Esophagus muscularis mucosa (tissue), 4 donors: Measurements from ENCODE around the gene USE1. TPM values are rescaled to one million over a fixed set of nuclear protein-coding genes. Genes with fewer than 3 reads are reported as not detected.

Experiments used
- DNase-seq: peaks from one replicate; pipeline ENCODE4 v3.0.0-alpha.2; 2017; ENCODE audit errors: extremely low spot score
- H3K27ac ChIP-seq, 4 donors: fragments of 200-600 bp; sonication (generic); replicated peaks in 1 of 4; 1 replicate in 3 of 4; 2 replicates in 1 of 4; pipeline ENCODE4 v1.5.1; 2016 to 2019; ENCODE audit warnings: mild to moderate bottlenecking in 1 of 4
- H3K27me3 ChIP-seq, 4 donors: fragments of 200-600 bp; sonication (generic); one replicate each; pipeline versions ENCODE4 v1.5.1 to v1.6.0; 2016 to 2019
- H3K36me3 ChIP-seq, 4 donors: fragments of 200-600 bp; sonication (generic); one replicate each; pipeline ENCODE4 v1.5.1; 2016 to 2019
- H3K4me1 ChIP-seq, 4 donors: fragments of 200-600 bp; sonication (generic); one replicate each; pipeline ENCODE4 v1.5.1; 2016 to 2019
- H3K4me3 ChIP-seq, 4 donors: fragments of 200-600 bp; sonication (generic); 1 replicate in 2 of 4; 2 replicates in 2 of 4; pipeline ENCODE4 v1.5.1; 2016 to 2019; ENCODE audit warnings: mild to moderate bottlenecking in 4 of 4, moderate library complexity in 1 of 4
- H3K9me3 ChIP-seq, 4 donors: fragments of 200-600 bp; sonication (generic); 1 replicate in 3 of 4; 2 replicates in 1 of 4; pipeline ENCODE4 v1.5.1; 2016 to 2019
- EP300 ChIP-seq: sonication (generic); formaldehyde crosslinking; IDR thresholded peaks from one replicate; pipeline ENCODE4 v1.6.1; 2017; ENCODE audit warnings: antibody characterized with exemption
- POLR2A ChIP-seq: fragments of 450-650 bp; IDR thresholded peaks from one replicate; pipeline ENCODE4 v1.6.1; 2017; ENCODE audit warnings: antibody characterized with exemption, moderate library complexity, mild to moderate bottlenecking, low read depth
- POLR2AphosphoS5 ChIP-seq, 2 donors: sonication (generic); formaldehyde crosslinking; IDR thresholded peaks; one replicate each; pipeline ENCODE4 v1.6.1; 2017; ENCODE audit warnings: antibody characterized with exemption in 2 of 2
- WGBS: methylation state at CpG from one replicate; pipeline ENCODE4 v1.1.5; 2018; 5-methylcytosine and 5-hydroxymethylcytosine counted together
- intact Hi-C: fragments of 100-400 bp; cut with DNase I; formaldehyde crosslinking; loops from one replicate; pipeline ENCODE4 v1.15.1; 2023
- total RNA-seq, 4 donors: library from RNA; depleted of rRNA; stranded (reverse); fragments of >200 nt; gene quantifications; one replicate each; pipeline versions ENCODE4 v1.1.0 to v1.2.1, GENCODE V29; 2016
- TF ChIP-seq, protein P1 (sequence below), 3 experiments: fragments of 200-600 bp in 2 of 3; fragments of 450-650 bp in 1 of 3; sonication (generic) in 2 of 3; IDR thresholded peaks; one replicate each; pipeline ENCODE4 v1.5.1; 2017 to 2019; ENCODE audit warnings: antibody characterized with exemption in 3 of 3, mild to moderate bottlenecking in 2 of 3, moderate library complexity in 1 of 3

The USE1 gene
- total RNA-seq, 4 donors from 2014 or later, result 20.7 to 26.2 (median 21.3) TPM

DNA sequence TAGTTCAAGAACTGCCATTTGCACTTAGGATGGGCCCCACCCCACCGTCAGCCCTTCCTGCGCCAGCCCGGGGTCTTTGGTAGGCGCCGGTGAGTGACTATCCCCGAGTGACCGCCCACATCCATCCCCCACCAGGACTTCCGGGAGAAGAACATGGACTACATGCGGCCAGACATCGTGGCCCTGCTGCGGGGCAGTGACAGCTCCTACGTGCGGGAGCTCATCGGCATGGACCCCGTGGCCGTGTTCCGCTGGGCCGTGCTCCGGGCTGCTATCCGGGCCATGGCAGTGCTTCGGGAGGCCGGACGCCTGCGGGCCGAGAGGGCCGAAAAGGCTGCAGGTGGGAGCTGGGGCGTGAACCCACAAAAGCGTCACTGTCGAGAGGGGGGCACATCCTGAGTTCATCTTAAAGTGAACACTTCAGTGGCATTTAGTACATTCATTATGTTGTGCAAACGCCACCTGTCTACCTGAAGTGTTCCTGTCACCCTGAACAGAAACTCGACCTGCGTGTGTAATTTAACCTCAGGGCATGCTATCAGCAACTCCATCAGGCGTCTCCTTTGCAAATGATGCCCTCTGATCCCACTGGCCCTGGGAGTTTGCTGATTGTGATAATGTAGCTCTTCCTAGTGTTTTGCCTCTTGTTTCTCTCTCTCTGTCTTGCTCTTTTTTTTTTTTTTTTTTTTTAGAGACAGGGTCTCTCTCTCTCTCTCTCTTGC lies 42.4 kb upstream of the USE1 start:
- no peaks in the 10 kb centered on the region for H3K27me3 ChIP-seq
- DNase-seq, result no peak
- TF ChIP-seq, protein P1, sequence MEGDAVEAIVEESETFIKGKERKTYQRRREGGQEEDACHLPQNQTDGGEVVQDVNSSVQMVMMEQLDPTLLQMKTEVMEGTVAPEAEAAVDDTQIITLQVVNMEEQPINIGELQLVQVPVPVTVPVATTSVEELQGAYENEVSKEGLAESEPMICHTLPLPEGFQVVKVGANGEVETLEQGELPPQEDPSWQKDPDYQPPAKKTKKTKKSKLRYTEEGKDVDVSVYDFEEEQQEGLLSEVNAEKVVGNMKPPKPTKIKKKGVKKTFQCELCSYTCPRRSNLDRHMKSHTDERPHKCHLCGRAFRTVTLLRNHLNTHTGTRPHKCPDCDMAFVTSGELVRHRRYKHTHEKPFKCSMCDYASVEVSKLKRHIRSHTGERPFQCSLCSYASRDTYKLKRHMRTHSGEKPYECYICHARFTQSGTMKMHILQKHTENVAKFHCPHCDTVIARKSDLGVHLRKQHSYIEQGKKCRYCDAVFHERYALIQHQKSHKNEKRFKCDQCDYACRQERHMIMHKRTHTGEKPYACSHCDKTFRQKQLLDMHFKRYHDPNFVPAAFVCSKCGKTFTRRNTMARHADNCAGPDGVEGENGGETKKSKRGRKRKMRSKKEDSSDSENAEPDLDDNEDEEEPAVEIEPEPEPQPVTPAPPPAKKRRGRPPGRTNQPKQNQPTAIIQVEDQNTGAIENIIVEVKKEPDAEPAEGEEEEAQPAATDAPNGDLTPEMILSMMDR (IDR thresholded peaks at IDR 0.05), result no peak
- TF ChIP-seq EP300 (no peak), POLR2AphosphoS5 (IDR thresholded peaks at IDR 0.05) (no peak), POLR2A (no peak)
- H3K36me3 ChIP-seq, result peaks cover 84 to 100% (median 96%) of the 10 kb centered on the region in 4 donors
- intact Hi-C loops, result no loop called here
- no peaks in the 10 kb centered on the region for H3K4me1 ChIP-seq
- 90% methylated on average over 18 of the region's 33 CpGs for WGBS
- no peaks in the 10 kb centered on the region for H3K9me3 ChIP-seq
- H3K27ac ChIP-seq, result no peak overlapping the region
- H3K4me3 ChIP-seq, result no peak overlapping the region

DNA sequence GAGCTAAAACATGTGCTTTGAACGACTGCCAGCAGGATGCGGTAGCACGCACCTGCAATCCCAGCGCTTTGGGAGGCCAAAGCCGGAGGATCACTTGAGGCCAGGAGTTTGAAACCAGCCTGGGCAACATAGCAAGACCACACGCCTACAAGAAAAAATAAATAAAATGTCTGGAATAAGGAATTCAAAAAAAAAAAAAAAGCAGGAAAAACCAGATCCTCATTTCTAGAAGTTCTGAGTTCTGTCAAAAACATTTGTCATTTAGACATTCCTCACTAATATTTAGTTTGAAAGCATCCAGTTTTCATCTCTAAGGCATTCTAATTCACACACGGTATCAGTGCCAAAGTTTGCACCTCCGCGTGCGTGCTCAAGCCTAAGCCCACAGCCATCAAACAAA lies 36.9 kb upstream of the USE1 start:
- no peaks in the 10 kb centered on the region for H3K4me1 ChIP-seq
- no peak for DNase-seq
- WGBS, result 80% methylated on average over 10 of the region's 10 CpGs
- no peaks in the 10 kb centered on the region for H3K9me3 ChIP-seq
- H3K27ac ChIP-seq, result no peak overlapping the region
- no peak for TF ChIP-seq POLR2AphosphoS5 (IDR thresholded peaks at IDR 0.05)
- TF ChIP-seq POLR2A, result no peak
- TF ChIP-seq EP300, result no peak
- TF ChIP-seq, protein P1 (IDR thresholded peaks at IDR 0.05), result no peak
- no peak overlapping the region for H3K4me3 ChIP-seq
- H3K36me3 ChIP-seq, result peaks cover 54 to 92% (median 89%) of the 10 kb centered on the region in 4 donors
- no peaks in the 10 kb centered on the region for H3K27me3 ChIP-seq
- intact Hi-C loops, result no loop called here

DNA sequence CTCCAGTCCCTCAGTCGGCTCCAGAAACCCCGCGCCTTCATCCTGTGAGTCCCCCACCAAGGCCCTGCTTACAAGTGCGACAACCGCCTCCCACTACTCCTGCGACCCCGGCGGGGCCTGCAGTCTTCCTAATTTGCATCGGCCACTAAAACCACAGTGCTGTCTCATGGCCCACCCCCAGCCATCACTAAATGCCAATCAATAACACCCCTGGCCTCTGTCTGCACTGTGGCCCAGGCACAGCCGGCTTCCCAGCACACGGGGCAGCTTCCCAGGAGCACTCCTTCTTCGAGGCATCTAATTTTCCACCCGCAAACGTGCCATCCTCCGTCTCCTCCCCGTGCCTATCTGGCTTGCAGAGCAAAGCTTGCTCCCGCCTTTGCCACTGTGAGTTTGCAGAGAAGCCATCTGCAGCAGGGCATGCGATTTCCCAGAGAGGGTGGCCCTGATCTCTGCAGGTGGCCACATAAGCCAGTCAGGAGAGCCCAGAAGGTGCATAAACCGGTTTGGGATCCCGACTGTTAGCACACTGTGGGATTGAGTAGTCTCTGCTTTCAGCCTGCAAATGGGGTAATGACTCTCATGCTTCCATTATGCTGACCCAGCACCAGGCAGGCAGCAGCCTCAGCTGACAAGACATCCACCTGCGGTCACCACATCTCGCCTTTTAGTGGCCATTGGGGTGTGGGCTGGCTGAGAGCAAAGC lies 34.0 kb upstream of the USE1 start:
- Histone ChIP-seq H3K27ac (no peak overlapping the region), H3K36me3 (peaks cover 50 to 92% (median 87%) of the 10 kb centered on the region in 4 donors), H3K4me3 (no peak overlapping the region), H3K4me1 (no peaks in the 10 kb centered on the region), H3K9me3 (no peaks in the 10 kb centered on the region), H3K27me3 (no peaks in the 10 kb centered on the region)
- DNase-seq, result no peak
- intact Hi-C loops, result no loop called here
- 76% methylated on average over 20 of the region's 22 CpGs for WGBS
- TF ChIP-seq POLR2AphosphoS5 (IDR thresholded peaks at IDR 0.05) (no peak), EP300 (no peak)
- TF ChIP-seq, protein P1 (IDR thresholded peaks at IDR 0.05), result no peak

DNA sequence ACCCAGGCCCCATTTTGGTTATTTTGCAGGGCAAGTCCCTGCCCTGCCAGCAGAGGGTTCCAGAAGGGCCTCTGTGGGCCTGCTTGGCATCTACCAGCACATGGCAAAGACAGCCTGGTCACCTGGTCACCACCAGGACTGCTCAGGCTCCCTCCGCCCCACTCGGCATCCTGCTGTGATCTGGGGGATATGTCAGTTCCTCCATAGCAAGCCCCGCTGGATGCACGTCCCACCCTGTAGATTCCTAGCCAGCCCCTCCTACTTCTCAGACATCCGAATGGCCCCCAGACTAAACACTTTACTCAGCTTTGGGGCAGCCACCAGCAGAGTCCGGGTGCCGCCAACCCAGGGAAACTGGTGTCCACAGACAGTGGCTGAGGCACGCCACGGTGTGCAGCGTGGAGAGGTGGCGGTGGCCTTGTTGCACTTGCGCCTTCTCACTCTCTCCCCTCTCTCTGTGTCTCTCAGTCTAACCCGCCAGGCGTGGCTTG lies 31.8 kb upstream of the USE1 start:
- intact Hi-C loops, result no loop called here
- DNase-seq, result no peak
- H3K4me3 ChIP-seq, result no peak overlapping the region
- H3K36me3 ChIP-seq, result peaks cover 47 to 92% (median 85%) of the 10 kb centered on the region in 4 donors
- no peak overlapping the region for H3K27ac ChIP-seq
- TF ChIP-seq POLR2A (no peak), EP300 (no peak), POLR2AphosphoS5 (IDR thresholded peaks at IDR 0.05) (no peak)
- TF ChIP-seq, protein P1 (IDR thresholded peaks at IDR 0.05), result no peak
- no peaks in the 10 kb centered on the region for H3K27me3 ChIP-seq
- no peaks in the 10 kb centered on the region for H3K4me1 ChIP-seq
- WGBS, result 95% methylated on average over 12 of the region's 14 CpGs
- H3K9me3 ChIP-seq, result no peaks in the 10 kb centered on the region
